ENCODE results near the gene ANO9.

- TF ChIP-seq CTCF (conservative IDR thresholded peaks at IDR 0.05; ENCODE audit: low read depth, low read length) (no peak), EZH2 (IDR thresholded peaks at IDR 0.05; ENCODE audit: low read length, unreplicated experiment) (no peak)
Observed at GRCh38 chr11:420911-421321, 20.9 kb downstream of the ANO9 start.
